Osteocyte (in vitro differentiated cells): ENCODE results near the gene SH3RF3. TPM values are rescaled to one million over a fixed set of nuclear protein-coding genes. Genes with fewer than 3 reads are reported as not detected.
A peak's percentile ranks its signal among the peaks of the same experiment; 100 is the strongest.

ENCODE experiments used
- DNase-seq: peaks from one replicate; pipeline ENCODE4 v3.0.0; 2021; ENCODE audit warnings: mixed read lengths; ENCODE audit not compliant: unreplicated experiment; ENCODE audit errors: extremely low spot score
- H3K27ac Mint-ChIP-seq: one replicate; pipeline ENCODE4 v1.8.0; 2021; ENCODE audit warnings: mild to moderate bottlenecking, mixed read lengths; ENCODE audit not compliant: unreplicated experiment
- H3K27me3 Mint-ChIP-seq: one replicate; pipeline ENCODE4 v1.8.0; 2021; ENCODE audit warnings: mixed read lengths; ENCODE audit not compliant: unreplicated experiment
- H3K36me3 Mint-ChIP-seq: one replicate; pipeline ENCODE4 v1.8.0; 2021; ENCODE audit warnings: mixed read lengths; ENCODE audit not compliant: unreplicated experiment
- H3K4me1 Mint-ChIP-seq: one replicate; pipeline ENCODE4 v1.8.0; 2021; ENCODE audit warnings: mixed read lengths; ENCODE audit not compliant: unreplicated experiment
- H3K4me3 Mint-ChIP-seq: one replicate; pipeline ENCODE4 v1.8.0; 2021; ENCODE audit warnings: mild to moderate bottlenecking, moderate library complexity, mixed read lengths; ENCODE audit not compliant: unreplicated experiment
- H3K9me3 Mint-ChIP-seq: one replicate; pipeline ENCODE4 v1.8.0; 2021; ENCODE audit warnings: mixed read lengths; ENCODE audit not compliant: unreplicated experiment
- CTCF ChIP-seq: fragments of 200-600 bp; sonication (generic); IDR thresholded peaks from 2 replicates; pipeline ENCODE4 v1.5.0; 2021; ENCODE audit warnings: antibody characterized with exemption, mild to moderate bottlenecking, moderate library complexity
- total RNA-seq: library from RNA; stranded (reverse); gene quantifications from 2 replicates; pipeline ENCODE4 v1.2.1, GENCODE V29; 2021

The SH3RF3 gene
- total RNA-seq, 1 donor from 2014 or later: 79.4 TPM

- DNase-seq: no peak
- Mint-ChIP-seq H3K9me3 (peaks cover 3% of the 10 kb centered on the region), H3K27me3 (no peaks in the 10 kb centered on the region), H3K4me3 (no peak overlapping the region), H3K4me1 (peaks cover 80% of the 10 kb centered on the region), H3K36me3 (peaks cover 8% of the 10 kb centered on the region), H3K27ac (peak overlapping the region; percentile 84)
- TF ChIP-seq CTCF: no peak
Observed at GRCh38 chr2:109290887-109291643, 162.1 kb downstream of the SH3RF3 start.

- no peak for DNase-seq
- Mint-ChIP-seq H3K4me3 (no peak overlapping the region), H3K9me3 (peaks cover 3% of the 10 kb centered on the region), H3K36me3 (peaks cover 8% of the 10 kb centered on the region), H3K4me1 (peaks cover 77% of the 10 kb centered on the region), H3K27me3 (no peaks in the 10 kb centered on the region), H3K27ac (peak overlapping the region; percentile 84)
- TF ChIP-seq CTCF: no peak
Observed at GRCh38 chr2:109292386-109292785, 163.4 kb downstream of the SH3RF3 start.

- no peaks in the 10 kb centered on the region for H3K27me3 Mint-ChIP-seq
- peaks cover 76% of the 10 kb centered on the region for H3K4me1 Mint-ChIP-seq
- H3K9me3 Mint-ChIP-seq: peaks cover 3% of the 10 kb centered on the region
- no peak for DNase-seq
- TF ChIP-seq CTCF: no peak
- no peak overlapping the region for H3K4me3 Mint-ChIP-seq
- peak overlapping the region; percentile 35 for H3K27ac Mint-ChIP-seq
- H3K36me3 Mint-ChIP-seq: peaks cover 7% of the 10 kb centered on the region
Observed at GRCh38 chr2:109293663-109294062, 164.7 kb downstream of the SH3RF3 start.

GRCh38 chr2:109294523-109294922 is 165.5 kb downstream of the SH3RF3 start:
- peaks cover 7% of the 10 kb centered on the region for H3K36me3 Mint-ChIP-seq
- peaks cover 76% of the 10 kb centered on the region for H3K4me1 Mint-ChIP-seq
- no peak overlapping the region for H3K4me3 Mint-ChIP-seq

More at GRCh38 chr2:109294523-109294922, 165.5 kb downstream of the SH3RF3 start:
- TF ChIP-seq CTCF: no peak
- Mint-ChIP-seq H3K27me3 (no peaks in the 10 kb centered on the region), H3K9me3 (peaks cover 3% of the 10 kb centered on the region), H3K27ac (peak overlapping the region; percentile 35)
- no peak for DNase-seq
